Prostate gland (tissue), 2 donors: ENCODE results near the gene FXYD1. TPM values are rescaled to one million over a fixed set of nuclear protein-coding genes. Genes with fewer than 3 reads are reported as not detected.

Experiments used
- DNase-seq: peaks from one replicate; pipeline ENCODE4 v3.0.0-alpha.2; 2019; ENCODE audit warnings: low spot score
- H3K27ac ChIP-seq, 2 donors: fragments of 200-600 bp; sonication (generic); 2 replicates each; pipeline ENCODE4 v1.5.1; 2017 to 2019
- H3K27me3 ChIP-seq: fragments of 200-600 bp; sonication (generic); replicated peaks from 2 replicates; pipeline ENCODE4 v1.5.1; 2019; ENCODE audit not compliant: insufficient read depth
- H3K36me3 ChIP-seq, 2 donors: fragments of 200-600 bp; sonication (generic); 1 replicate in 1 of 2; 2 replicates in 1 of 2; pipeline versions ENCODE4 v1.5.1 to v1.8.1; 2017 to 2019
- H3K4me1 ChIP-seq: fragments of 200-600 bp; sonication (generic); replicated peaks from 2 replicates; pipeline ENCODE4 v1.5.1; 2019
- H3K4me3 ChIP-seq, 2 donors: fragments of 200-600 bp; sonication (generic); 2 replicates each; pipeline ENCODE4 v1.5.1; 2017 to 2019
- H3K9me3 ChIP-seq: fragments of 200-600 bp; sonication (generic); 2 replicates; pipeline ENCODE4 v1.5.1; 2017
- POLR2A ChIP-seq: fragments of 450-650 bp; IDR thresholded peaks from one replicate; pipeline ENCODE4 v1.6.1; 2016; ENCODE audit warnings: antibody characterized with exemption, mild to moderate bottlenecking
- POLR2AphosphoS5 ChIP-seq: sonication (generic); formaldehyde crosslinking; IDR thresholded peaks from one replicate; pipeline ENCODE4 v1.6.1; 2017; ENCODE audit warnings: antibody characterized with exemption
- WGBS: methylation state at CpG from one replicate; pipeline ENCODE4 v1.1.5; 2018; 5-methylcytosine and 5-hydroxymethylcytosine counted together
- intact Hi-C: fragments of 100-400 bp; cut with DNase I; formaldehyde crosslinking; loops from one replicate; pipeline ENCODE4 v1.14.2; 2022
- total RNA-seq, 2 donors: library from RNA; depleted of rRNA; stranded (reverse); fragments of >200 nt; gene quantifications; one replicate each; pipeline ENCODE4 v1.1.0, GENCODE V29; 2016
- TF ChIP-seq, protein P1 (sequence below), 4 experiments: fragments of 200-600 bp in 2 of 4; fragments of 450-650 bp in 2 of 4; sonication (generic) in 2 of 4; IDR thresholded peaks; 1 replicate in 3 of 4; 2 replicates in 1 of 4; pipeline ENCODE4 v1.5.1; 2016 to 2019; ENCODE audit warnings: antibody characterized with exemption in 4 of 4, mild to moderate bottlenecking in 2 of 4, moderate library complexity in 2 of 4

FXYD1 gene
- total RNA-seq, 2 donors from 2014 or later: 15.9 to 30.6 TPM

DNA sequence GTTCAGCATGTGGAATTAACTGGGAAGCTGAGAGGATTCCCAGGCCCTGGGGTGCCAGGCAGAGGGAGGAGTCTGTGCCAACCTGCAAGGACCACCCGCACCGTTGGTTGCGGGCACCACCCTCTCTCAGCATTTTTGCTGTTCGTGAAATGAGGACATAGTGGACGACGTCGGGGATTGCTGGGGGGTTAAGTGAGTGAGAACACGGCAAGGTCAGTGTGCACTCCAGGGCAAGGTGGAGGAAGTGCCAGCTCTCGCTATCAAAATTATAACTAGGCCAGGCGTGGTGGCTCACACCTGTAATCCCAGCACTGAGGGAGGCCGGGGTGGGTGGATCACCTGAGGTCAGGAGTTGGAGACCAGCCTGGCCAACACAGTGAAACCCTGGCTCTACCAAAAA, 20.8 kb upstream of the FXYD1 start:
- H3K27ac ChIP-seq: peak overlapping the region; percentile 83 to 88
- H3K36me3 ChIP-seq: no peaks in the 10 kb centered on the region
- H3K27me3 ChIP-seq: no peaks in the 10 kb centered on the region
- DNase-seq: no peak
- WGBS: 69% methylated on average over 11 of the region's 11 CpGs
- H3K4me1 ChIP-seq: peaks cover 5% of the 10 kb centered on the region
- no peaks in the 10 kb centered on the region for H3K9me3 ChIP-seq
- H3K4me3 ChIP-seq: peak overlapping the region; percentile 64 to 65
- TF ChIP-seq, protein P1, sequence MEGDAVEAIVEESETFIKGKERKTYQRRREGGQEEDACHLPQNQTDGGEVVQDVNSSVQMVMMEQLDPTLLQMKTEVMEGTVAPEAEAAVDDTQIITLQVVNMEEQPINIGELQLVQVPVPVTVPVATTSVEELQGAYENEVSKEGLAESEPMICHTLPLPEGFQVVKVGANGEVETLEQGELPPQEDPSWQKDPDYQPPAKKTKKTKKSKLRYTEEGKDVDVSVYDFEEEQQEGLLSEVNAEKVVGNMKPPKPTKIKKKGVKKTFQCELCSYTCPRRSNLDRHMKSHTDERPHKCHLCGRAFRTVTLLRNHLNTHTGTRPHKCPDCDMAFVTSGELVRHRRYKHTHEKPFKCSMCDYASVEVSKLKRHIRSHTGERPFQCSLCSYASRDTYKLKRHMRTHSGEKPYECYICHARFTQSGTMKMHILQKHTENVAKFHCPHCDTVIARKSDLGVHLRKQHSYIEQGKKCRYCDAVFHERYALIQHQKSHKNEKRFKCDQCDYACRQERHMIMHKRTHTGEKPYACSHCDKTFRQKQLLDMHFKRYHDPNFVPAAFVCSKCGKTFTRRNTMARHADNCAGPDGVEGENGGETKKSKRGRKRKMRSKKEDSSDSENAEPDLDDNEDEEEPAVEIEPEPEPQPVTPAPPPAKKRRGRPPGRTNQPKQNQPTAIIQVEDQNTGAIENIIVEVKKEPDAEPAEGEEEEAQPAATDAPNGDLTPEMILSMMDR (IDR thresholded peaks at IDR 0.05): no peak
- TF ChIP-seq POLR2AphosphoS5 (no peak), POLR2A (no peak)
- intact Hi-C loops: no loop called here

GRCh38 chr19:35118268-35119020, 20.2 kb upstream of the FXYD1 start:
- WGBS: 33% methylated on average over 11 of the region's 13 CpGs
- TF ChIP-seq POLR2A (peak; percentile 41), POLR2AphosphoS5 (no peak)
- Histone ChIP-seq H3K4me1 (peaks cover 5% of the 10 kb centered on the region), H3K9me3 (no peaks in the 10 kb centered on the region), H3K27ac (peak overlapping the region; percentile 83 to 88), H3K27me3 (no peaks in the 10 kb centered on the region), H3K4me3 (peak overlapping the region; percentile 64 to 65), H3K36me3 (no peaks in the 10 kb centered on the region)
- intact Hi-C loops: no loop called here
- no peak for DNase-seq

- Histone ChIP-seq H3K36me3 (no peaks in the 10 kb centered on the region), H3K9me3 (no peaks in the 10 kb centered on the region), H3K27ac (peak overlapping the region; percentile 83 to 88), H3K27me3 (no peaks in the 10 kb centered on the region), H3K4me3 (peak overlapping the region; percentile 64 to 65), H3K4me1 (peaks cover 5% of the 10 kb centered on the region)
- WGBS: 70% methylated on average over 14 of the region's 14 CpGs
- DNase-seq: no peak
- intact Hi-C loops: no loop called here
- TF ChIP-seq POLR2A: no peak
- TF ChIP-seq, protein P1 (IDR thresholded peaks at IDR 0.05): no peak
- no peak for TF ChIP-seq POLR2AphosphoS5
Observed at GRCh38 chr19:35119091-35119490, 19.5 kb upstream of the FXYD1 start.

GRCh38 chr19:35119578-35120155, 19.0 kb upstream of the FXYD1 start:
- H3K36me3 ChIP-seq: no peaks in the 10 kb centered on the region
- no peak for TF ChIP-seq POLR2A
- TF ChIP-seq, protein P1 (IDR thresholded peaks at IDR 0.05): no peak
- H3K27ac ChIP-seq: peak overlapping the region; percentile 83 to 88
- 82% methylated on average over 9 of the region's 9 CpGs for WGBS
- intact Hi-C loops: no loop called here
- peaks cover 6% of the 10 kb centered on the region for H3K4me1 ChIP-seq
- no peak for DNase-seq
- no peaks in the 10 kb centered on the region for H3K27me3 ChIP-seq
- H3K4me3 ChIP-seq: peak overlapping the region in 1 of 2 donors; percentile 65
- no peaks in the 10 kb centered on the region for H3K9me3 ChIP-seq

DNA sequence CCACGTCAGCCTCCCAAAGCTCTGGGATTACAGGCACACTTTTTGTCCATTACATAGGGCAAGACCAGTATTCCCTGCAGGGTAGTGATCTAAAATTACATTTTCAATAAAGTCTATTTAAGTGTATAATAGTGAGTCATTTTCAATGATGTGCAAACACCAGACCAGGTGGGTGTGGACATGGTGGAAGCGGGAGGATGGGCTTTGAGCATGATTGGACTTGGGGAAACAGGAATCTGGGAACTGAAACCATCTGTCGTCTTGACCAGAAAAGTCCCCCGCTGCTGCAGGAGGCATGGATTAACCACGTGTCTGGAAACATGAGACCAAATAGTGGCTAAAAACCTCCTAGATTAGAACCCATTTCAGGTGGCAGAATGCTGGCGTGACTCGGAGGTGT, 18.1 kb upstream of the FXYD1 start:
- H3K9me3 ChIP-seq: no peaks in the 10 kb centered on the region
- WGBS: 27% methylated on average over 7 of the region's 7 CpGs
- H3K27me3 ChIP-seq: no peaks in the 10 kb centered on the region
- H3K4me3 ChIP-seq: peak overlapping the region in 1 of 2 donors; percentile 65
- intact Hi-C loops: no loop called here
- no peak for DNase-seq
- H3K4me1 ChIP-seq: peaks cover 11% of the 10 kb centered on the region
- peak overlapping the region; percentile 83 to 88 for H3K27ac ChIP-seq
- H3K36me3 ChIP-seq: no peaks in the 10 kb centered on the region
- no peak for TF ChIP-seq POLR2A
- TF ChIP-seq POLR2AphosphoS5: peak; percentile 78
